IMR-90 (cell line): Measurements from ENCODE around the gene CCDC102B. TPM values are rescaled to one million over a fixed set of nuclear protein-coding genes. Genes with fewer than 3 reads are reported as not detected.

Source experiments
- ATAC-seq: fragments of 200-7000 bp; cut with Tn5 transposase; 2 replicates; pipeline ENCODE4 v1.9.1; 2020; ENCODE audit warnings: low read depth, mild to moderate bottlenecking, moderate library complexity
- BruUV-seq: library from RNA; stranded (reverse); fragments of 400-500 nt; replicated peaks from 2 replicates; lab custom pipeline; 2021; lab: Mats Ljungman, UMichigan
- CTCF ChIA-PET: fragments of 300-600 bp; formaldehyde crosslinking; extraction: SDS; loops from one replicate; lab custom pipeline; 2021; ENCODE audit warnings: antibody characterized with exemption; lab: Yijun Ruan, JAX
- POLR2A ChIA-PET: fragments of 300-600 bp; sonication (Branson Sonifier 250); formaldehyde crosslinking; loops from one replicate; lab custom pipeline; 2022; ENCODE audit warnings: antibody characterized with exemption; ENCODE audit not compliant: unreplicated experiment; lab: Charles Lee
- DNase-seq: peaks from one replicate; pipeline ENCODE4 v3.0.0; 2013
- H2AFZ ChIP-seq: replicated peaks from 2 replicates; pipeline ENCODE3; 2013; ENCODE audit warnings: low read length, mild to moderate bottlenecking; ENCODE audit not compliant: poor library complexity
- H2AK5ac ChIP-seq: 2 replicates; pipeline ENCODE4 v1.6.1; 2013; ENCODE audit warnings: low read depth, low read length, inconsistent platforms
- H2AK9ac ChIP-seq: replicated peaks from 2 replicates; pipeline ENCODE3; 2013; ENCODE audit warnings: mild to moderate bottlenecking, low read depth, low read length, moderate library complexity; ENCODE audit not compliant: poor library complexity
- H2BK120ac ChIP-seq: 2 replicates; pipeline ENCODE4 v1.6.1; 2013; ENCODE audit warnings: low read depth, low read length, inconsistent platforms
- H2BK15ac ChIP-seq: 3 replicates; pipeline ENCODE4 v1.6.1; 2013; ENCODE audit warnings: low read depth, low read length, inconsistent platforms
- H2BK20ac ChIP-seq: 2 replicates; pipeline ENCODE4 v1.6.1; 2013; ENCODE audit warnings: low read depth, mild to moderate bottlenecking, inconsistent platforms, low read length, moderate library complexity
- H2BK5ac ChIP-seq: 2 replicates; pipeline ENCODE4 v1.6.1; 2013; ENCODE audit warnings: mild to moderate bottlenecking, low read depth, low read length, inconsistent platforms; ENCODE audit not compliant: poor library complexity, severe bottlenecking
- H3K14ac ChIP-seq: replicated peaks from 2 replicates; pipeline ENCODE4 v1.6.1; 2013; ENCODE audit warnings: low read depth, low read length, inconsistent platforms
- H3K18ac ChIP-seq: 2 replicates; pipeline ENCODE4 v1.6.1; 2013; ENCODE audit warnings: low read depth, low read length, control low read depth
- H3K23ac ChIP-seq: 2 replicates; pipeline ENCODE4 v1.6.1; 2013; ENCODE audit warnings: low read depth, low read length, inconsistent platforms
- H3K27ac ChIP-seq: 2 replicates; pipeline ENCODE4 v1.5.1; 2013; ENCODE audit warnings: mild to moderate bottlenecking, control low read depth, low read length; ENCODE audit not compliant: insufficient read depth
- H3K27me3 ChIP-seq: 2 replicates; pipeline ENCODE4 v1.6.1; 2013; ENCODE audit warnings: low read length; ENCODE audit not compliant: control insufficient read depth, insufficient read depth
- H3K36me3 ChIP-seq: 2 replicates; pipeline ENCODE4 v1.6.1; 2013; ENCODE audit warnings: low read length, mixed read lengths; ENCODE audit not compliant: control insufficient read depth, insufficient read depth
- H3K4ac ChIP-seq: 2 replicates; pipeline ENCODE4 v1.6.1; 2013; ENCODE audit warnings: low read depth, low read length, inconsistent platforms
- H3K4me1 ChIP-seq: 2 replicates; pipeline ENCODE4 v1.6.1; 2013; ENCODE audit warnings: low read length, mixed read lengths; ENCODE audit not compliant: control insufficient read depth, insufficient read depth
- H3K4me2 ChIP-seq: 2 replicates; pipeline ENCODE4 v1.6.1; 2013; ENCODE audit warnings: low read depth, mild to moderate bottlenecking, control low read depth, low read length, moderate library complexity
- H3K4me3 ChIP-seq: 2 replicates; pipeline ENCODE4 v1.5.1; 2013; ENCODE audit warnings: low read depth, mild to moderate bottlenecking, control low read depth, low read length, moderate library complexity; ENCODE audit not compliant: insufficient read depth
- H3K56ac ChIP-seq: 2 replicates; pipeline ENCODE4 v1.6.1; 2013; ENCODE audit warnings: low read length, inconsistent platforms; ENCODE audit not compliant: insufficient read depth; ENCODE audit errors: extremely low read depth
- H3K79me1 ChIP-seq, 2 experiments: 2 replicates each; pipeline ENCODE4 v1.6.1; 2013; ENCODE audit warnings: low read length in 2 of 2, inconsistent platforms in 1 of 2, low read depth in 1 of 2
- H3K9ac ChIP-seq: 2 replicates; pipeline ENCODE4 v1.6.1; 2013; ENCODE audit warnings: low read depth, low read length, control low read depth
- H3K9me1 ChIP-seq: 2 replicates; pipeline ENCODE4 v1.6.1; 2013; ENCODE audit warnings: low read length, inconsistent platforms; ENCODE audit not compliant: insufficient read depth
- H3K9me3 ChIP-seq: 2 replicates; pipeline ENCODE4 v1.6.1; 2013; ENCODE audit warnings: low read length; ENCODE audit not compliant: control insufficient read depth, insufficient read depth
- H4K20me1 ChIP-seq: 2 replicates; pipeline ENCODE4 v1.6.1; 2013; ENCODE audit warnings: low read length, inconsistent platforms; ENCODE audit not compliant: insufficient read depth
- H4K5ac ChIP-seq: 2 replicates; pipeline ENCODE4 v1.6.1; 2013; ENCODE audit warnings: mild to moderate bottlenecking, low read depth, low read length, control low read depth
- H4K8ac ChIP-seq, 2 experiments: 2 replicates each; pipeline ENCODE4 v1.6.1; 2013; ENCODE audit warnings: low read depth in 2 of 2, low read length in 2 of 2, control low read depth in 1 of 2, inconsistent platforms in 1 of 2
- H4K91ac ChIP-seq: 2 replicates; pipeline ENCODE4 v1.6.1; 2013; ENCODE audit warnings: low read depth, low read length, inconsistent platforms; ENCODE audit not compliant: insufficient read depth
- SMC3 ChIP-seq: fragments of 150-350 bp; IDR thresholded peaks from 2 replicates; pipeline ENCODE4 v1.6.1; 2016; ENCODE audit warnings: low read depth, mild to moderate bottlenecking, antibody characterized with exemption, low read length, moderate library complexity
- WGBS, 2 experiments: methylation state at CpG; one replicate each; pipeline versions ENCODE4 v1.1.5 to v1.1.7; 2013; ENCODE audit warnings: missing lambda C conversion rate in 2 of 2; ENCODE audit not compliant: insufficient read length in 1 of 2; ENCODE audit errors: extremely low coverage in 2 of 2; 5-methylcytosine and 5-hydroxymethylcytosine counted together
- dilution Hi-C: fragments of 300-500 bp; cut with HindIII; formaldehyde crosslinking; loops from one replicate; pipeline ENCODE4 v1.14.3; 2018; ENCODE audit warnings: low sequenced_read_pairs; ENCODE audit not compliant: unreplicated experiment
- in situ Hi-C: fragments of 300-500 bp; cut with MboI; formaldehyde crosslinking; loops from 3 replicates; pipeline ENCODE4 v1.14.3; 2019; ENCODE audit warnings: low sequenced_read_pairs, inconsistent platforms, mixed read lengths
- intact Hi-C: fragments of 100-400 bp; cut with micrococcal nuclease; formaldehyde crosslinking; loops from 2 replicates; pipeline ENCODE4 v1.10.0; 2022
- polyA plus RNA-seq, 3 experiments: library from polyadenylated mRNA; depleted of rRNA; stranded (reverse); fragments of >200 nt; gene quantifications; 2 replicates each; pipeline ENCODE4 v1.2.3, GENCODE V29; 2012; ENCODE audit warnings: low replicate concordance in 1 of 3
- total RNA-seq: library from RNA; depleted of rRNA; stranded (reverse); fragments of >200 nt; gene quantifications from 2 replicates; pipeline ENCODE4 v1.2.3, GENCODE V29; 2012
- TF ChIP-seq, protein P1 (sequence below): conservative IDR thresholded peaks from 2 replicates; pipeline ENCODE4 v1.5.1; 2012; ENCODE audit warnings: mild to moderate bottlenecking, low read depth, low read length, improper control_type of control experiment
- TF ChIP-seq, protein P2 (sequence below): fragments of 150-350 bp; IDR thresholded peaks from 2 replicates; pipeline ENCODE4 v1.6.1; 2017; ENCODE audit warnings: mild to moderate bottlenecking, antibody characterized with exemption, low read length, low read depth

CCDC102B gene
- total and polyA plus RNA-seq, 2 of the 4 experiments (the other 2 are of a cell fraction) = 0.54 to 1.4 TPM

DNA sequence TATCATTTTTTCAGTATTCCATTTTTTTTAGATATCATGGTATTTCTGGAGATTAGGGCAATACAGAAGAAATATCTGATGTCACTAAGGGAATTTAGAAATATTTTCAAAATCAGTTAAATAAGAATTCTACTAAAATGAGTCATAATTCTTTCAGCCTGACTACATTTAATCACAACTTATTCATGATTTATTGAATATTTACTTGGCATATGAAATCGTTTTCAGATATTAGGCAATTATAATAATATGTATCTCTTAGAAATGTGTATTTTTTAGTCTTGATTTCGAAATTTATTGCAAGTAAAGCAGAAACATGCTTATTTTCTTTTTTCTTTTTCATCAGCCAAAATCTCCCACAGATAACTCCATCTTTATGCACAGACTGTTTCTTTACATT lies 142.2 kb downstream of the CCDC102B start:
- DNase-seq = no peak

More for the DNA sequence above, 142.2 kb downstream of the CCDC102B start:
- Histone ChIP-seq H3K79me1 (no peaks in the 10 kb centered on the region), H3K18ac (no peak overlapping the region), H3K4me2 (no peak overlapping the region), H3K27me3 (no peaks in the 10 kb centered on the region), H3K4me3 (no peak overlapping the region), H2BK15ac (no peak overlapping the region), H3K36me3 (no peaks in the 10 kb centered on the region), H3K9me1 (no peaks in the 10 kb centered on the region), H2BK20ac (no peak overlapping the region), H2AK9ac (no peak overlapping the region), H4K5ac (no peak overlapping the region), H4K91ac (no peak overlapping the region), H2AK5ac (no peak overlapping the region), H3K4ac (no peak overlapping the region), H3K4me1 (no peaks in the 10 kb centered on the region), H3K9ac (no peak overlapping the region), H3K23ac (no peak overlapping the region), H3K14ac (no peak overlapping the region), H2BK120ac (no peak overlapping the region), H2BK5ac (no peak overlapping the region), H3K27ac (no peak overlapping the region), H2AFZ (no peak overlapping the region), H3K9me3 (no peaks in the 10 kb centered on the region), H4K8ac (no peak overlapping the region), H4K20me1 (no peaks in the 10 kb centered on the region), H3K56ac (no peak overlapping the region)
- in situ Hi-C loops (no loop called here), dilution Hi-C loops (no loop called here), intact Hi-C loops (no loop called here)
- no peak for ATAC-seq
- no CpG with 5 or more reads among the region's 2 CpGs for WGBS, 2 experiments
- POLR2A ChIA-PET = no interaction called here
- CTCF ChIA-PET = no interaction called here
- no TSS peak for BruUV-seq
- no peak for TF ChIP-seq SMC3
- TF ChIP-seq, protein P1, sequence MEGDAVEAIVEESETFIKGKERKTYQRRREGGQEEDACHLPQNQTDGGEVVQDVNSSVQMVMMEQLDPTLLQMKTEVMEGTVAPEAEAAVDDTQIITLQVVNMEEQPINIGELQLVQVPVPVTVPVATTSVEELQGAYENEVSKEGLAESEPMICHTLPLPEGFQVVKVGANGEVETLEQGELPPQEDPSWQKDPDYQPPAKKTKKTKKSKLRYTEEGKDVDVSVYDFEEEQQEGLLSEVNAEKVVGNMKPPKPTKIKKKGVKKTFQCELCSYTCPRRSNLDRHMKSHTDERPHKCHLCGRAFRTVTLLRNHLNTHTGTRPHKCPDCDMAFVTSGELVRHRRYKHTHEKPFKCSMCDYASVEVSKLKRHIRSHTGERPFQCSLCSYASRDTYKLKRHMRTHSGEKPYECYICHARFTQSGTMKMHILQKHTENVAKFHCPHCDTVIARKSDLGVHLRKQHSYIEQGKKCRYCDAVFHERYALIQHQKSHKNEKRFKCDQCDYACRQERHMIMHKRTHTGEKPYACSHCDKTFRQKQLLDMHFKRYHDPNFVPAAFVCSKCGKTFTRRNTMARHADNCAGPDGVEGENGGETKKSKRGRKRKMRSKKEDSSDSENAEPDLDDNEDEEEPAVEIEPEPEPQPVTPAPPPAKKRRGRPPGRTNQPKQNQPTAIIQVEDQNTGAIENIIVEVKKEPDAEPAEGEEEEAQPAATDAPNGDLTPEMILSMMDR = no peak
- TF ChIP-seq, protein P2, sequence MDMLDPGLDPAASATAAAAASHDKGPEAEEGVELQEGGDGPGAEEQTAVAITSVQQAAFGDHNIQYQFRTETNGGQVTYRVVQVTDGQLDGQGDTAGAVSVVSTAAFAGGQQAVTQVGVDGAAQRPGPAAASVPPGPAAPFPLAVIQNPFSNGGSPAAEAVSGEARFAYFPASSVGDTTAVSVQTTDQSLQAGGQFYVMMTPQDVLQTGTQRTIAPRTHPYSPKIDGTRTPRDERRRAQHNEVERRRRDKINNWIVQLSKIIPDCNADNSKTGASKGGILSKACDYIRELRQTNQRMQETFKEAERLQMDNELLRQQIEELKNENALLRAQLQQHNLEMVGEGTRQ = no peak
